GM12872 (cell line): ENCODE results near the gene AOAH.

ENCODE experiments used
- CTCF ChIP-seq: IDR thresholded peaks from 3 replicates; pipeline ENCODE4 v1.5.1; 2011; ENCODE audit warnings: low read depth, mild to moderate bottlenecking, low read length, moderate library complexity; ENCODE audit not compliant: insufficient read depth

Gene AOAH

DNA sequence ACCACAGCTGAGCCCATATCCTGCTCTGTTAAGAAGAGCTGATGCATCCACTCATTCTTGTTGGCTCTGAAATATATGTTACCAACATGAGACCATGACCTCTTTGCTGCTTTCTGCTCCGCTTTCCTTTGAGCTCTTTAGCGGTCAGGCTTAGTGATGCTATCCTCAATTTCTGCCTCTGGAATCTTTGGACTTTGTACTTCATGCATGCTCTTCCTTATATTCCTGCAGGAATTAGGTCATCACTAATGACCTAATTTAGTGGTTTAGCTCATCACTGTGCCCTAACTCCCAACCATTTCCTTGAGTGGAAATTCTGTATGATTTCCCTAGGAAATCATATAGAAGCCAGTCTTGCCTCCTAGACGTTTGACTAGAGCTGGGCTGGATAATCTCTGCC lies 119.5 kb downstream of the AOAH start:
- TF ChIP-seq CTCF, result no peak

GRCh38 chr7:36602934-36603887 lies 121.1 kb downstream of the AOAH start:
- no peak for TF ChIP-seq CTCF

DNA sequence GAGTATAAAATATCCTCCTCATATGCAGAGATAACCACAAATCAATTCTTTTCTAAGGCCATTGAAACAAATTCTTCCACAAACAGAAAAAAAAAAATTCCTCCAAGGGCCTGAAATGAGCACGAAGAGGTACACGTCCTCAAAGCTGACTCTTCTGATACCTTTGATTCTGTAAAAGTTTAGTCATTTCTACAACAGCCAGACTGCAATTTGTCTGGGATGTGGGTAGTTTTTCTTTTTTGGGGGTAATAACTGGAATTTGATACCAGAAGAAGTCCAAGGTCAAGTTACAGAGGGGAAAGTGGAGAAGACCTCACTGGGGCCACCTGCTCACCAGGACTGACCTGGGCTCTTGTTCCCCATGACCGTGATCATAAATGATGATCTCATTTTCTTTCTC lies 121.8 kb downstream of the AOAH start:
- no peak for TF ChIP-seq CTCF

DNA sequence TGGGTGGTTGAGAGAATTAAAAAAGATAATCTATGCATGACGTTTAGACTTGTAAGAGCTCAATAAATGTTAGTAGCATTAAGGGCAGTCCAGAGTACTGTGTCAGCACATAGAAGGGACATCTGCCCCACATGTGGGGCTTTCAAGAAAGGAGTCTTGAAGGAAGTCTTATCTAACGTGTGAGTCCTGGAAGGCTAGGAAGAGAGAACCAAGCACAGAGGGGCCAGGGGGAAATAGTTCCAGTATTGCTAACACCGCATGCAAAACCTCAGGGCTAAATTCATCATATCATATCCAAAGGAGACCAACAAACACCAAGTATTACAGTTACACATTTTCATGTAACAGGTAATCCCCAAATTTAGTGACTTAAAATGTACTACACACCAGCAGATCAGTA lies 122.7 kb downstream of the AOAH start:
- TF ChIP-seq CTCF, result no peak

- no peak for TF ChIP-seq CTCF
These were observed 123.3 kb downstream of the AOAH start for GRCh38 chr7:36600869-36601530.

DNA sequence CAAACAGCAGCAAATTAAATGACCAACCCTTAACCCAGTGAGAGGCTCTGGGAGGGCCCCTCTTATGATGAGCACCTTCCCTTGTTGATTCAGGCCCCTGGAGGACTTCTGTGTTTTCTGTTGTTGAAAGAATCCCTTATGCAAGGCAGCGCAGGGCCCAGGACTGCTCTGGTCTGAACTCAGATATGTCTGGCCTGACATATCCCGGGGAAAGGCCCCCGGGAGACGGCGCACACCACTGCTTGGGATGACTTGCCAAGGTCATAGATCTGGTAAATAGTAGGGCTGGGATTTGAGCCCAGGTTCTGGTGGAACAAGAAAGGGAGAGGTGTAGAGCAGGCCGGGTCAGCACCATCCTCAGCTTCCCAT lies 124.0 kb downstream of the AOAH start:
- TF ChIP-seq CTCF, result no peak

GRCh38 chr7:36599645-36600313 lies 124.5 kb downstream of the AOAH start:
- no peak for TF ChIP-seq CTCF
